NCI-H2196 treated with DMSO at 0.1 percent for 48 hours (cell line): ENCODE results near the gene CREB1.

ENCODE experiments used
- DNase-seq: peaks from one replicate; lab custom pipeline; 2025; ENCODE audit not compliant: unreplicated experiment; lab: John Stamatoyannopoulos, UW

CREB1 gene

GRCh38 chr2:207503234-207503633 is 26.5 kb upstream of the CREB1 start:
- DNase-seq, result no peak

- DNase-seq, result no peak
These were observed 25.1 kb upstream of the CREB1 start for GRCh38 chr2:207504513-207505170.

- no peak for DNase-seq
These were observed 24.6 kb upstream of the CREB1 start for GRCh38 chr2:207505171-207505570.

- no peak for DNase-seq
These were observed 24.0 kb upstream of the CREB1 start for GRCh38 chr2:207505728-207506127.

GRCh38 chr2:207506426-207506825 is 23.3 kb upstream of the CREB1 start:
- DNase-seq, result no peak

- DNase-seq, result no peak
These were observed 19.6 kb upstream of the CREB1 start for GRCh38 chr2:207510148-207510547.

GRCh38 chr2:207511851-207512250 is 17.9 kb upstream of the CREB1 start:
- no peak for DNase-seq

- no peak for DNase-seq
These were observed 17.4 kb upstream of the CREB1 start for GRCh38 chr2:207512356-207512755.

- no peak for DNase-seq
These were observed 16.1 kb upstream of the CREB1 start for GRCh38 chr2:207513551-207514257.

GRCh38 chr2:207514451-207514850 is 15.3 kb upstream of the CREB1 start:
- no peak for DNase-seq

- DNase-seq, result no peak
These were observed 14.1 kb upstream of the CREB1 start for GRCh38 chr2:207515671-207516070.

- no peak for DNase-seq
These were observed 13.6 kb upstream of the CREB1 start for GRCh38 chr2:207516206-207516605.

GRCh38 chr2:207523005-207523404 is 6.8 kb upstream of the CREB1 start:
- no peak for DNase-seq

GRCh38 chr2:207525296-207525695 is 4.5 kb upstream of the CREB1 start:
- no peak for DNase-seq

GRCh38 chr2:207528980-207529329 is 807 bp upstream of the CREB1 start:
- no peak for DNase-seq

GRCh38 chr2:207530160-207531031 is 634 bp downstream of the CREB1 start:
- no peak for DNase-seq

GRCh38 chr2:207531032-207531952 is 1.5 kb downstream of the CREB1 start:
- DNase-seq, result no peak

- no peak for DNase-seq
These were observed 2.9 kb downstream of the CREB1 start for GRCh38 chr2:207532676-207533075.

- DNase-seq, result no peak
These were observed 3.8 kb downstream of the CREB1 start for GRCh38 chr2:207533461-207534008.

GRCh38 chr2:207534417-207534816 is 4.7 kb downstream of the CREB1 start:
- DNase-seq, result no peak

- DNase-seq, result no peak
These were observed 9.7 kb downstream of the CREB1 start for GRCh38 chr2:207539470-207539869.
